Left renal cortex interstitium (tissue), 4 donors: Measurements from ENCODE around the gene MAGED2. TPM values are rescaled to one million over a fixed set of nuclear protein-coding genes. Genes with fewer than 3 reads are reported as not detected.
"Not testable (repeated sequence)": the region's sequence is repeated elsewhere in the genome, so short reads cannot be mapped to it uniquely, and the experiment has no call there.

Experiments used
- DNase-seq, 4 donors: peaks; one replicate each; pipeline ENCODE4 v3.0.0-alpha.2; 2013; ENCODE audit warnings: low read depth in 4 of 4, low spot score in 2 of 4, missing footprints in 1 of 4
- polyA plus RNA-seq, 4 donors: library from polyadenylated mRNA; unstranded; fragments of 120-200 nt; gene quantifications; one replicate each; pipeline ENCODE4 v1.2.1, GENCODE V29; 2013; ENCODE audit not compliant: insufficient read length in 4 of 4

MAGED2 gene
- 100 to 1,000 TPM; 658 to 792 (median 724) TPM for polyA plus RNA-seq

- DNase-seq, result peak in 3 of 4 donors; percentile 20 to 39 (median 26)
These were observed at the start of gene MAGED2 for GRCh38 chrX:54807524-54808108. Gene MAGED2 (plus strand): TSS chrX:54807745. CDS start chrX:54809332, 1,587 bp downstream.

DNA sequence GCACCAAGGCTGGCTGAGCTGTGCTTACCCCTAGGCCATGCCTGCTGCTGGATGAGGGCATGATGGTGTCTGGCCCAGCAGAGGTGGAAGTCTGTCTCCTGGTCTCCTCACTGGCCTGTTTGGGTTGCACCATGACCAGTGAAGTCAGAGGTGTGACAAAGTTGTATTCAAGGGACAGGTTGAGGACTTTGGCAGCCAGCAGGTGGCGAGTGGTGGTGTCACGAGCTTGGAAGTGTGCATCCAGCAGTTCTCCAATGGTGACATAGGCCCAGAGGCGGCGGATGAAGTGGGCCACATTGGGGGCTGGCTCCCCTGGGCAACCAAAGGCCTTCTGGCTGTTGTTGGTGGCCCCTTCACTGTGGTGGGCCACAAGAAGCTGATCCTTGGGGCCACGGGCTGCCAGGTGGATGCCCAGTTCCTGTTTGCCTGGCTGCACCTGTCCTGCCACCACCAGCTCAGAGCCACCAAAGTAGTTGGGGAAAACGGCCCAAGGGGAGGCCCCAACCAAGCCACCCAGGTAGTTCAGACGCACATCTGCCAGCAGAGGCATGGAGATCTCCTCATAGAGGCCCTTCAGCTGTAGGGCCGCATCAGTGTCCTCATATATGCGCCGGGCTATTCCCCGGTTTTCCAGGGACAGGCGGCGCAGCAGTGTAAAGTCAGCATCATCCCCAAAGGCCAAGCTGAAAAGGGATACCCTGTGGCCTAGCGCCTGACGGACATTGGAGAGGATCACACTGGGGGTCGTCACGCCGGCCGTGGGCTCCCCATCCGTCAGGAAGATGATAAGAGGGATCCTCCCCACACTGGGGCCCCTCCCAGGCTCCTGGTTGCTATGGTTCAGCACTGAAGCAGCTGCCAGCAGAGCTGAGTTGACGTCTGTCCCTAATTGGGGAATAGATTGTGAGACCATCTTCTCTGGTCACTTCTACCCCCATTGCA is 49.2 kb upstream of the MAGED2 start:
- DNase-seq, result no peak

- peak; percentile 32 to 60 (median 52) for DNase-seq
These were observed 33.0 kb upstream of the MAGED2 start for GRCh38 chrX:54774391-54775094.

- no peak for DNase-seq
These were observed 31.5 kb upstream of the MAGED2 start for GRCh38 chrX:54776061-54776460.

- no peak for DNase-seq
These were observed 30.4 kb upstream of the MAGED2 start for GRCh38 chrX:54776987-54777672.

DNA sequence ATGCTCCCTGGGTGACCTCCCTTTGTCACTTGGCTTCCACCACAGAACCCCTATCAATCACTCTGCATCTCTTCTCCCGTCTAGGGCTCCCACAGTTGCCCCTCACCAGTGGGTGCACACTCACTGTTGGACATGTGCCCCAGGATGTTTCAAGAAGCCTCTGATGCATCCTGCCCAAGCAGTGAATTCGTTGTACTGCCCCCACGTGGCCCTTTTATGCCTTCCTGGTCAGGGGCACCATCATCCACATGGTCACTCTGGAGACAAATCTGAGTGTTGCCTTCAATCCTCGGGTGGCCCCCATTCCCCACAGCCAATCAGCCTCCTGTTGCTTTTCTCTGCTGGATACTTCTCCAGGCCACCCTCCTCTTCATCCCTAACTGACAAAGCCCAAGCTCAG is 21.6 kb upstream of the MAGED2 start:
- no peak for DNase-seq

- DNase-seq, result no peak
These were observed 20.6 kb upstream of the MAGED2 start for GRCh38 chrX:54786967-54787366.

GRCh38 chrX:54788446-54788845 is 19.1 kb upstream of the MAGED2 start:
- no peak for DNase-seq

DNA sequence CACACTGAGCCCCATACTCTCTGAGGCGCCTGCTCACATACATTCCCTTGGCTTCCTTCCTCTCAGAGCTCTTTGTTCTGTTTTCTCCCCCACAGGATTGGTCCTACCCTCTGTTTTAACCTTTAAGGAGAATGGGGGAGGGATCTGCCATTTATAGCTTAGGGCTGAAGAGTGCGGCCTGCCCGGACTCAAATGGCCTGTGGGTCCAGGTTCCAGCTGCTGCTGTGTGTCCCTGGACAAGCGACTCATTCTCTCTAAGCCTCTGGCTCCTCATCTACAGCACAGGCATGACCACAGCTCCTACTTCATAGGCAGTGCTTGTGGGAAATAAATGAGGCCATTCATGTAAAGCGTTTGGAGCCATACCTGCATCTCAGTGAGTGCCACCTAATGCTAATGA is 18.1 kb upstream of the MAGED2 start:
- DNase-seq, result not testable (repeated sequence)

DNA sequence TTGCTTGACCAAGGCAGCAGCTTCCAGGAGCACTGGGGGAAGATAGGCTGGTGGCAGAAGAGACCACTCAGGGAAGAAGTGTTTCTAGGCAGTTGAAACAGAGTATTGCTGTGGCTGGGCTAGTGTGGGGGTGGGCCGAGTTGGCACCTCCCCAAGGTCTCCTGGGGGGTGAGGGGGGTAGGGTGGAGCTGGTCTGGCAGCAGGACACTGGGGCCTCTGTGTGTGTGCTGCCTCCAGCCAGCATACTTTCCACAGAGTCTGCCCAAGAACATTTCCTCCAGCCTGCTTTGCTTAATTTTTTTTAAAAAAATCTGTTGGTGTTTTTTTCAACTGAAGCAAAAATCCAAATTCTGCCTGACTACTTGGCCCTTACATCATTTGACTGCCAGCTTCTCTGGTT is 13.5 kb upstream of the MAGED2 start:
- no peak for DNase-seq

GRCh38 chrX:54794795-54795194 is 12.8 kb upstream of the MAGED2 start:
- DNase-seq, result no peak

DNA sequence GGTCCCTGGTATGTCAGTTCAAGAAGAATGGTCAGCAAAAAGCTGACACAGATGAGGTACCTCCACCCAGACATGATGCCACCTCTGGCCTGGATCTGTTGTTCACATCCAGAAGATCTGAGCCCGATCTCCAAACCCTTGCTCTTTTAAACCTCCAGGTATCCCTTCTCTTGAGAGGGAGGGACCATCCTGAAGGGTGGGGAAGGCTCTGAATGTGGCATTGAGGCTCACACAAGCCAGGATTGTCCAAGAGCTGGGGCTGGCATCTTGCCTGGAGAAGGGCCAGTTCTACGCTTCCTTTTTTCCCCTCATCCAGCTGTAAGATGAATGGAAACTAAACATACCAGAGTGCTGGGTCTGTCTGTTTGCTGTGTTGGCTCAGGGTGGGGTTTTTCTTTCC is 9.4 kb upstream of the MAGED2 start, which contains the start of gene ITIH6:
ITIH6 (minus strand) TSS at position 119 of the 400 bp plus-strand sequence; CDS start at position 74, 45 bp downstream.
- no peak for DNase-seq

DNA sequence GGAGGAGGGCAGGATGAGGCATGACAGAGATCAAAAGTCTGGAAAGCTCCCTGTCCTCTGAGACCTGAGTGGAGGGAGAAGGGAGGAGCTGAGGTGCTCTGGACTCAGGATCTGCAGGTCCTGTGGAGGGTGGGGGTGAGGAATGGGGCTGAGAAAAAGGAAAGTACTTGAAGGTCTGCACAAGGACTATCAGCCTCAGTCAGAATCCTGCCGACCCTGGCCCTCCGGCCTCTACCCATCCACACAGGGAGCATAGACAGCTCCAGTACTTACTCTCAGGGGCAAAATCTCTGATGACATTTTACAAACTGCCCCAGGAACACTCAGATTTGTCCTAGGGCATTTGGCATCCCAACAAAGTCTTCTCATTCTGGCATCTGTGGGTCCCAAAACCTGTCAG is 8.5 kb upstream of the MAGED2 start:
- no peak for DNase-seq

GRCh38 chrX:54808109-54808604 is 612 bp downstream of the MAGED2 start:
- DNase-seq, result peak; percentile 56 to 72 (median 64)

DNA sequence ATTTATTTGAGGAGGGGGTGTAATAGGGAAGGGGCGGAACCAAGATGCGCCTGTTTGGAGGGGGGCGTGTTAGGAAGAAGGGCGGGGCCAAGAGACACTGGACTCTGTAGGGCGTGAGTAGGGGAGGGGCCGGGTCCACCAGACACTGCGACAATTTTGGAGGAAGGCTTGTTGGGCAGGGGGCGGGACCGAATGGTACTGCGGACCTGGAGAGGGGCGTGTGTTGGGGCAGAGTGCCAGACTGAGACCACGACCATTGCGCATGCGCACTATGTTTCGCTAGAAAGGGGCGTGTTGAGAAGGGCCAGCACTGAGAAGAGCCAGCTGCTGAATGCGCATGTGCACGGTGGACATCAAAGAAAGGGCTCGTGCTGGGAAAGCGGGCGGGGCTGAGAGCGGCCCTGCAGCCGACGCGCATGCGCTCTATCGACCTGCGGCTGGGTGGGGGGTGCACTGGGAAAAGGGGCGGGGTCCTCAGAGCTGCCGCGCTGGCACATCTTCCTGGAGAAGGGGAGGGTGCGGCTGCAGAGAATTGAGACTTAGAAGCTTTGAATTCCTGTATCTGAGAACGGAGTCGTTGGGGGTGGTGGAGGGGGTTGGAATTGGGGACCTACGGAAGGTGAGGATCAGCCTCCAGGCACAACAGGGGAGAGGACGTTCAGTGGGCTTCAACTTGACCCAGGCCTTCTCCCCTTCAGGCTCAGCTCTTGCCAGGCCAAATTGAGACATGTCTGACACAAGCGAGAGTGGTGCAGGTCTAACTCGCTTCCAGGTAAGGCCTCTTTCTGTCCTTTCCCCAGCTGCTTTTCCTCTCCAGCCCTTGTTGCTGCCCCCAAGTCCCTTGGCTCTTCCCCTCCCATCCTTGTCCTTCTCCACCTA is 1.3 kb downstream of the MAGED2 start:
- peak; percentile 88 to 93 (median 90) for DNase-seq

DNA sequence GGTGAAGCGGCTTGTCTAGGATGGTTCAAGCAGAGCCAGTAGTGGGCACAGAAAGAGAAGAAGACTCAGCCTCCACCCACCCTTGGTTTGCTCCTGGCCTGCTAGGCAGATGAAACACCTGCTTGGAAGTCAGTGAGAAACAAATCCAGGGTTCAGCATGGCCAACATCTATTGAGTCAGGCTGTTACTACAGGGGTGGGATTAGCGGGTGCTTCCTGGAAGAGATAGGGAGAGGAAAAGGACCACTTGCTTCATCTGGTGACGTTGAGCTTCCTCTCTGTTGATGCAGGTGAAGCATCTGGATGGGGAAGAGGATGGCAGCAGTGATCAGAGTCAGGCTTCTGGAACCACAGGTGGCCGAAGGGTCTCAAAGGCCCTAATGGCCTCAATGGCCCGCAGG is 3.0 kb downstream of the MAGED2 start:
- DNase-seq, result no peak

DNA sequence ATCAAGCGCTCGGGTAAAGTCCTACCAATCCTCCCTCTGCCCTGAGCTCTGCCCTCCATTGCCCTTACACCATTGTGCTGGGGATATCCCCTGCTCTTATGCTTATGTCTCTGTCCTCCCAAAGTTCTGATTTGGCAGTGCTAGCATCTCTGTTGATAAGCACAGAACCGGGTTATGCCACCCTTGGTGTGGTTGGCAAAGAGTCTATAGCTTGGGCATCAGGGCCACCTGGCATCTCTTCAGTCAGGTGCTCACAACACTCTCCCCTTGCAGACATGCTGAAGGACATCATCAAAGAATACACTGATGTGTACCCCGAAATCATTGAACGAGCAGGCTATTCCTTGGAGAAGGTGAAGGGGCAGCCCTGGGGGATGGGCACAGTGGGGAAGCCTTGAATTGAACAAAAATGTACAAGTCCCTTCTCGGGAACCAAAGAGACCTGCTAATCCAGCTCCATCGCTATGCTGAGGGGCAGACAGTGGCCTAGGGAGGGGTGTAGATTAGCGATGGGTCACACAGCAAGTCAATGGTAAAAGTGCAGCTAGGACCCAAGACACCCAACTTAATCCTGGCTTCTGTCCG is 3.8 kb downstream of the MAGED2 start:
- DNase-seq, result no peak

DNA sequence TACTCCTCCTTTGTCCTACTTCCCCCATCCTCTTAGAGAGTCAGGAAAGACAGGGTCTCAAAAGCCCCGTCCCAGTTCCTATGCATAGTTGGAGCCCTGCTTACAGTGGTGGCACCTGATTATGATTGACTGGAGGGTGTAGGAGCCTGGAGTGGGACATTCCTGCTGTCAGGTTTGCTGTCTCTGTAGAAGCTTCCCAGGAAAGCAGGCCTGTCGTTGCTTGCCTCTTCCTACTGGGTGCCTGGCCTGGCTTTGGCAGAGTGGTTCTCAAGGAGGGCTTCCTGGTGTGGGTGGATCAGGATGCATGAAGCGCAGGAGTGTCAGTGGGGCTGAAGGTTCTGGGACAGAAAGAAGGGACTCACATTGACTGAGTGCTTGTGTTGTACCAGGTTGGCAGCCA is 4.8 kb downstream of the MAGED2 start:
- DNase-seq, result no peak

- no peak for DNase-seq
These were observed 9.8 kb downstream of the MAGED2 start for GRCh38 chrX:54817220-54817820.
